ENCODE data around the gene TOB2. TPM values are rescaled to one million over a fixed set of nuclear protein-coding genes. Genes with fewer than 3 reads are reported as not detected.

TOB2 gene
- total and polyA plus RNA-seq, 7 donors = 9.5 to 111 (median 26.1) TPM

GRCh38 chr22:41384128-41384527 is 62.5 kb downstream of the TOB2 start:
- ATAC-seq (no peak), DNase-seq (no peak)
- Histone ChIP-seq H3K4me3 (no peak overlapping the region), H3K27ac (peak overlapping the region; percentile 50), H3K36me3 (ENCODE audit: insufficient read depth in 1 of 2, low read depth in 1 of 2) (peaks cover 0 to 20% of the 10 kb centered on the region in 2 donors), H3K9me3 (no peaks in the 10 kb centered on the region), H3K4me1 (peaks cover 20% of the 10 kb centered on the region), H3K27me3 (ENCODE audit: insufficient read depth in 3 of 3, low read length in 2 of 3) (no peaks in the 10 kb centered on the region)
- intact Hi-C loops (cut with DNase I) = no loop called here
- TF ChIP-seq, protein P1, sequence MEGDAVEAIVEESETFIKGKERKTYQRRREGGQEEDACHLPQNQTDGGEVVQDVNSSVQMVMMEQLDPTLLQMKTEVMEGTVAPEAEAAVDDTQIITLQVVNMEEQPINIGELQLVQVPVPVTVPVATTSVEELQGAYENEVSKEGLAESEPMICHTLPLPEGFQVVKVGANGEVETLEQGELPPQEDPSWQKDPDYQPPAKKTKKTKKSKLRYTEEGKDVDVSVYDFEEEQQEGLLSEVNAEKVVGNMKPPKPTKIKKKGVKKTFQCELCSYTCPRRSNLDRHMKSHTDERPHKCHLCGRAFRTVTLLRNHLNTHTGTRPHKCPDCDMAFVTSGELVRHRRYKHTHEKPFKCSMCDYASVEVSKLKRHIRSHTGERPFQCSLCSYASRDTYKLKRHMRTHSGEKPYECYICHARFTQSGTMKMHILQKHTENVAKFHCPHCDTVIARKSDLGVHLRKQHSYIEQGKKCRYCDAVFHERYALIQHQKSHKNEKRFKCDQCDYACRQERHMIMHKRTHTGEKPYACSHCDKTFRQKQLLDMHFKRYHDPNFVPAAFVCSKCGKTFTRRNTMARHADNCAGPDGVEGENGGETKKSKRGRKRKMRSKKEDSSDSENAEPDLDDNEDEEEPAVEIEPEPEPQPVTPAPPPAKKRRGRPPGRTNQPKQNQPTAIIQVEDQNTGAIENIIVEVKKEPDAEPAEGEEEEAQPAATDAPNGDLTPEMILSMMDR (IDR thresholded peaks at IDR 0.05) = no peak

Other genes starting within 250 kb of the TOB2 start
- 10 to 100 TPM in 3 of 4 donors, 1 to 10 TPM in 1; 8.7 to 15.8 (median 11.9) TPM for gene L3MBTL2, start 241.5 kb downstream of the TOB2 start, total RNA-seq
- gene L3MBTL2, start 241.5 kb downstream of the TOB2 start, polyA plus RNA-seq = 10 to 100 TPM in 1 of 3 donors, 1 to 10 TPM in 2; 7.2 to 12.3 (median 9.0) TPM
- 1 to 10 TPM in 2 of 4 donors, under 1 TPM in 2; 0.32 to 2.0 (median 1.2) TPM for gene CHADL, start 205.9 kb downstream of the TOB2 start, total RNA-seq
- gene CHADL, start 205.9 kb downstream of the TOB2 start, polyA plus RNA-seq = 1 to 10 TPM in 1 of 3 donors, under 1 TPM in 2; 0.42 to 1.9 (median 0.62) TPM
- 10 to 100 TPM; 31.9 to 48.8 (median 40.8) TPM for gene RANGAP1, start 160.6 kb downstream of the TOB2 start, total RNA-seq
- gene RANGAP1, start 160.6 kb downstream of the TOB2 start, polyA plus RNA-seq = 10 to 100 TPM; 26.2 to 51.8 (median 51.3) TPM
- 10 to 100 TPM; 32.0 to 34.1 (median 33.1) TPM for gene ZC3H7B, start 145.3 kb downstream of the TOB2 start, total RNA-seq
- 10 to 100 TPM; 12.0 to 31.0 (median 17.8) TPM for gene ZC3H7B, start 145.3 kb downstream of the TOB2 start, polyA plus RNA-seq
- gene TEF, start 64.9 kb downstream of the TOB2 start, total RNA-seq = 10 to 100 TPM; 11.7 to 23.9 (median 16.1) TPM
- 1 to 10 TPM; 2.0 to 7.8 (median 6.2) TPM for gene TEF, start 64.9 kb downstream of the TOB2 start, polyA plus RNA-seq
- gene PHF5A, start 21.9 kb upstream of the TOB2 start, total RNA-seq = 10 to 100 TPM; 19.9 to 40.0 (median 23.4) TPM
- 10 to 100 TPM; 34.3 to 79.2 (median 49.0) TPM for gene PHF5A, start 21.9 kb upstream of the TOB2 start, polyA plus RNA-seq
- 100 to 1,000 TPM; 422 to 513 (median 474) TPM for gene ACO2, start 22.3 kb upstream of the TOB2 start, total RNA-seq
- 100 to 1,000 TPM; 346 to 459 (median 402) TPM for gene ACO2, start 22.3 kb upstream of the TOB2 start, polyA plus RNA-seq
- 10 to 100 TPM; 13.1 to 23.2 (median 18.5) TPM for gene POLR3H, start 97.7 kb upstream of the TOB2 start, total RNA-seq
- gene POLR3H, start 97.7 kb upstream of the TOB2 start, polyA plus RNA-seq = 10 to 100 TPM; 17.1 to 28.6 (median 17.2) TPM
- 1 to 10 TPM in 1 of 4 donors, under 1 TPM in 3; 0.27 to 1.1 (median 0.77) TPM for gene CSDC2, start 114.2 kb upstream of the TOB2 start, total RNA-seq
- gene CSDC2, start 114.2 kb upstream of the TOB2 start, polyA plus RNA-seq = under 1 TPM; 0.60 to 0.69 (median 0.66) TPM
- 10 to 100 TPM in 2 of 4 donors, 1 to 10 TPM in 2; 7.3 to 12.2 (median 9.2) TPM for gene PMM1, start 143.0 kb upstream of the TOB2 start, total RNA-seq
- 10 to 100 TPM; 10.3 to 14.5 (median 13.2) TPM for gene PMM1, start 143.0 kb upstream of the TOB2 start, polyA plus RNA-seq
- gene DESI1, start 174.2 kb upstream of the TOB2 start, total RNA-seq = 10 to 100 TPM; 17.5 to 27.6 (median 23.2) TPM
- gene DESI1, start 174.2 kb upstream of the TOB2 start, polyA plus RNA-seq = 10 to 100 TPM; 14.7 to 23.3 (median 18.9) TPM
- gene XRCC6, start 174.5 kb upstream of the TOB2 start, total RNA-seq = 100 to 1,000 TPM; 185 to 252 (median 217) TPM
- gene XRCC6, start 174.5 kb upstream of the TOB2 start, polyA plus RNA-seq = 100 to 1,000 TPM; 156 to 291 (median 259) TPM
- gene SNU13, start 242.1 kb upstream of the TOB2 start, total RNA-seq = 100 to 1,000 TPM; 165 to 238 (median 183) TPM
- 100 to 1,000 TPM; 215 to 466 (median 229) TPM for gene SNU13, start 242.1 kb upstream of the TOB2 start, polyA plus RNA-seq

Data from psoas muscle (tissue), 8 donors.